Effector CD8-positive, alpha-beta T cell (primary cell): Measurements from ENCODE around the gene ALDH3A2.
A peak's percentile ranks its signal among the peaks of the same experiment; 100 is the strongest.

Experiments used
- DNase-seq: peaks from one replicate; lab custom pipeline; 2025; lab: John Stamatoyannopoulos, UW
- total RNA-seq, 4 experiments: gene quantifications; one replicate each; lab custom pipeline; 2026; lab: John Stamatoyannopoulos, UW

The ALDH3A2 gene
- 35.1 to 54.0 (median 44.9) reads per million in 4 experiments for total RNA-seq

DNA sequence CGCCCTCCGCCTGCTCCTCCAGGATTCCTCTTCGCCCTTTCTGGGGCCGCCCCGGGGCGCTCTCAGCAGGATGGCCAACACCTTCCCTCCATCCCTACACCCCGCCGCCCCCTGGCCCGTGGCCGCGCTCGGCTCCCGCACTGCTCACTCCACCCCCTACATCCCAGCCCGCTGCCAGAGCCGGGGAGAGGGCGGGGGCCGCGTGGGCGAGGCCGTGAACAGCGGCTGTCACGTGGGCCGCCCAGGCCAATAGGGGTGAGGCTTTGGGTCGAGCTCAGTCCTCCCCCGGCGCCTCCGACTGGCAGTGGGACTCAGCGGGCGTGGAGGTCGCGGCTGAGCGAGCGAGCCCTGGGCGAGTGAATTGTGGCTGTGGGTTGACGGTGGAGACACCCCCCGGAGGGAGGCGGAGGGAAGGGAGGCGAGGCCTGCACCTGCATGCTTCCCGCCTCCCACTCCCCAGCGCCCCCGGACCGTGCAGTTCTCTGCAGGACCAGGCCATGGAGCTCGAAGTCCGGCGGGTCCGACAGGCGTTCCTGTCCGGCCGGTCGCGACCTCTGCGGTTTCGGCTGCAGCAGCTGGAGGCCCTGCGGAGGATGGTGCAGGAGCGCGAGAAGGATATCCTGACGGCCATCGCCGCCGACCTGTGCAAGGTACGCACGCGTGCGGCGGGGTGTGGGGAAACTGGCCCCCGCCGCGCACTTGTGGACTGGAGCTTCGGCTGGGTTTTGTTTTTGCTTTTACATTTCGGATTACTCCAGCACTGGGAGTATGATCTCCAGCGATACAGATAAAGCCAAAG, at the start of gene ALDH3A2:
TSS of gene ALDH3A2 (plus strand) at position 277 of the 799 bp plus-strand sequence. CDS start at position 498, 221 bp downstream.
- DNase-seq: peak; percentile 92

GRCh38 chr17:19610311-19610710, 38.2 kb upstream of the ALDH3A2 start:
- DNase-seq: no peak

DNA sequence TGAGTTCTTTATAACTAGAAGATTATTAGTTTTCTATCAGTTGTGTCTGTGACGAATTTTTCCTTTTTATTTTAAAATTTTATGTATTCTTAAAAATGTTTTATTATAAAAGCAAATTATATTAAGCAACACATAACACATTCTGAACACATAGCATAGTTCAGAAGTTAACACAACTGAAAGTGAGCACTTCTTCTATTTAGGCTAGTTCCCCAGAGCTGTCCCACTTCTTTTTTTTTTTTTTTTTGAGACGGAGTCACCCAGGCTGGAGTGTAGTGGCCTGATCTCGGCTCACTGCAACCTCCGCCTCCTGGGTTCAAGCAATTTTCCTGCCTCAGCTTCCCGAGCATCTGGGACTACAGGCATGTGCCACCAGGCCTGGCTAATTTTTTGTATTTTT, 37.7 kb upstream of the ALDH3A2 start:
- DNase-seq: no peak

- DNase-seq: no peak
Measured at GRCh38 chr17:19613979-19614378, 34.6 kb upstream of the ALDH3A2 start.

- no peak for DNase-seq
Measured at GRCh38 chr17:19614900-19615299, 33.7 kb upstream of the ALDH3A2 start.

GRCh38 chr17:19618015-19618414, 30.5 kb upstream of the ALDH3A2 start:
- DNase-seq: no peak

DNA sequence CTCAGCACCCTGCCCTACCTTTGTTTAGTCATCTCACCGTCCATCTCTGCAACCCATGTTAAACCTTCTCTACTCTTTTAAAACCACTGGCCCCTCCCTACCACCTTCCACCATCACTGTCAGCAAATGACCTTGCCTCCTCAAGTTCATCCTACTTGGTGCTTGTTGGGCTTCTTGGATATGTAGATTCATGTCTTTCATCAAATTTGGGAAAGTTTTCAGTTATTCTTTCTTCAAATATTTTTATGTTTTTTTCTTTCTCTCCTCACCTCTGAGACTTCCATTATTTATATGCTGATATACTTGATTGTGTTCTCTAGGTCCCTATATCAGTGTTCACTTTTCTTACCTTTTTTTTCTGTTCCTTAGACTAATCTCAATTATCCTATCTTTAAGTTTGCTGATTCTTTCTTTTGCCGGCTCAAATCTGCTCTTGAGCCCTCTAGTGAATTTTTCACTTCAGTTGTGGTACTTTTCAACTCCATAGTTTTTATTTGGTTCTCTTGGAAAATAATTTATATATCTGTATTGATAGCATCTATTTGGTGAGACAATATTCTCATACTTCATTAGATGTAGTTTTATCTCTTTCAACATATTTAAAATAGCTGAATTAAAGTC, 28.7 kb upstream of the ALDH3A2 start:
- no peak for DNase-seq

- DNase-seq: no peak
Measured at GRCh38 chr17:19621697-19622096, 26.9 kb upstream of the ALDH3A2 start.

DNA sequence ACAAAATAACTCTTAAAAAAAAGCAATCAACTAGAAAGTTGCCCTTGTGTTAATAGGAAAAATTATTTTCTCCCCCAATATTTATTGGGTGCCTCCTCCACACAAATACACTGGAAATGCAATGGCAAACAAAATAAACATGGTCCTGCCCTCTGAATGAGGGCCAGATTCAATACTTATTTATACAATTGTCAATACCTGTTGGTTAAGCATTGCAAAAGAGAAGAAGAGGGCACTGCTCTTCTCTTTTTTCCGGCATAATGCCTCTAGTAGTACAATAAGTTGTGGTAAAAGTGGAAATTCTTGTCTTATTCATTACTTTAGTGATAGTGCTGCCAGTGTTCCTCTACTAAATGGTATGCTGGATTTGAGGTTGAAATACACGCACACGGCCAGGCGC, 22.5 kb upstream of the ALDH3A2 start:
- no peak for DNase-seq

- DNase-seq: no peak
Measured at GRCh38 chr17:19629449-19629848, 19.1 kb upstream of the ALDH3A2 start.

GRCh38 chr17:19630035-19630434, 18.5 kb upstream of the ALDH3A2 start:
- DNase-seq: no peak

GRCh38 chr17:19630661-19631060, 17.9 kb upstream of the ALDH3A2 start:
- no peak for DNase-seq

- DNase-seq: no peak
Measured at GRCh38 chr17:19631905-19632304, 16.6 kb upstream of the ALDH3A2 start.

DNA sequence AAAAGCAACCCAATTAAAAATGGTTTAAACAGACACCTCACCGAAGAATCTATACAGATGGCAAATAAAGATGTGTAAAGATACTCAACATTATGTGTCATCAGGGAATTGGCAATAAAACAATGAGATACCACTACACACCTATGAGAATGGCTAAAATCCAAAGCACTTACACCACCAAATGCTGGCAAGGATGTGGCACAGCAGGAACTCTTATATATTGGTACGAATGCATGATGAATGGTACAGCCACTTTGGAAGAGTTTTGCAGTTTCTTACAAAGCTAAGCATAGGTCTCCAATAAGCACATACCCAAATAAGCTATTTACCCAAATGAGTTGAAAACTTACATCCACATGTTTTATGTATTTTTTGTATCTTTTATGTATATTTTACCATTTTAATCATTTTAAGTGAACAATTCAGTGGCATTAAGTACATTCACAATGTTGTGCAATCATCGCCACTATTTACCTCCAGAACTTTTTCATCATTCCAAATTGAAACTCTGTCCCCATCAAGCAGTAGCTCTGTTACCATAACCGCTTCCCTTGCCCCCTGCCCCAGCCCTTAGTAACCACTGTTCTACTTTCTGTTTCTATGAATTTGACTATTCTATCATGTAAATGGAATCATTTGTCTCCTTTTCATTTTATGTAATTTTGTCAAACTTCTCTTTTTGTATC, 6.7 kb upstream of the ALDH3A2 start:
- no peak for DNase-seq

- DNase-seq: no peak
Measured at GRCh38 chr17:19642373-19642893, 6.1 kb upstream of the ALDH3A2 start.

- no peak for DNase-seq
Measured at GRCh38 chr17:19644493-19645210, 3.9 kb upstream of the ALDH3A2 start.

DNA sequence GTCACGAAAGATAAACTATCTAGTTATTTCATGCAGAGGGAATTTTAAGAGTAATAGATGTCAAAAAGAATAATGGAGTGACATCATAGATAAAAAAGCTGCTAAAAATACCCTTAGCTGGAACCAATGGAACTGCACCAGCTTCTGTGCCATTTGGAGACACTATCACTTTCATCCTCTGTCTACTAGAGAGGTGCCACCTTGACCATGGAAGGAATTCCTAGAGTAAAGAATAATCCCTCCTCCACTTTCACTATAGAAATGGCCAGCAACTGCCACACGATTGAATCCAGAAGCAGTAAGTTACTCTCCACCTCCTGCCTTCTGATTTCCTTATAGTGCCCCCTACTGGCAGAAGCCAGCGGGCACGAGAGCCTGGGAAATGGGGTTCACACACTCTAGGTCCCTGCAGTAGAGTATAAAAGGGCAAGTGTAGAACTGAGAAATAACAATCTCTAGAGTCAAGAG, 2.8 kb upstream of the ALDH3A2 start:
- peak; percentile 14 for DNase-seq

- no peak for DNase-seq
Measured at GRCh38 chr17:19646788-19647696, 1.5 kb upstream of the ALDH3A2 start.

DNA sequence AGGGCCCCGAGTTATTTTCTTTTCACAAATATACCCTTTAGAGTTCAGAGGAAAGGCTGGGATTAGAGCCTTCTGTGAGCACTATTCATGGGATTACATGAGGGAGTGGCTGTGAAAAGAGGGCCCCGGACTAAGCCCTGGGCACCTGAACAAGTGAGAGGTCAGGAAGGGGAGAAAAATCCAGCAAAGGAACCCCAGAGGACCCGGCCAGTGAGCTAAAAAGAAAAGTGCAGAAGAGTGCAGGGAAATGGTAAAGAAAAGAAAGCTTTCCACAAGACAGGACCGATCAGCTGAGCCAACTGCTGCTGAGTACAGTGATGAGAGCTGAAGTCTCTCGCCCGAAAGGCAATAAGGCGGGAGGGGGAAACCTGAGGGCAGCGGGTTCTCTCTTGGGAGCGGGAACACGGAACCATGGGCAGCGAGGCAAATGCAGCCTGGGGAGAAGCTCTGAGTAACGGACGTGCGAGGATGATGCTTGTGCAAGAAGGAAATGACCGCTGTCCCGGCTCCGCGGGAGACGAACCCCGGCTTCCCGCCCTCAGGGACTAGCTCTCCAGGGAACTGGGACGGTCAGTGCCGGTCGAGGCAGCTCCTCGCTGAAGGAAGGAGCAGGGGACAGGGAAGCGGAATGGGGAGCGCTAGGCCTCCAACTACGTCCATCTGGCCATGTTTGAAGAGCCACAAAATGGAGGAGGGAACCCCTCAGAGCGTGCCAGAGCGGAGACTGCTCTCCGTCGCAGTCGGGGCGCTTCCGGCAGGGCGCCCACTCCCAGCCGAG, 665 bp upstream of the ALDH3A2 start:
- no peak for DNase-seq

DNA sequence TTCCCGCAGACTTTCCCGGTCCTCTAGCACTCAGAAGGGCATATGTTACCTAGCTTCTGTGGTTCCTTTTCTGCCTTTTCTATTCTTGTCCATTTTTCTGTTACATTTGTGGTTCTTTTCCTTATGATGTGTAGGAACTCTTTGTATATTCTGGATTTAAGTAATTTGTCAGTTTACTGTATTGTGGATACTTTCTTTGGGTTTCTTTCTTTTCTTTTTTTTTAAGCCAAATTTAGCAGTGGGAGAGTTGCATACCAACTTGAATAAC, 657 bp downstream of the ALDH3A2 start:
- no peak for DNase-seq
